Heart left ventricle (tissue), 16 donors: ENCODE data around the gene ESRRG. TPM values are rescaled to one million over a fixed set of nuclear protein-coding genes. Genes with fewer than 3 reads are reported as not detected.

Experiments
- ATAC-seq, 4 donors: fragments of 200-7000 bp; cut with Tn5 transposase; one replicate each; pipeline ENCODE4 v1.9.1; 2020 to 2022; ENCODE audit warnings: moderate library complexity in 4 of 4, mild to moderate bottlenecking in 3 of 4, moderate number of reproducible peaks in 1 of 4
- DNase-seq, 5 donors: peaks; one replicate each; pipeline ENCODE4 v3.0.0-alpha.2; 2020
- H3K27ac ChIP-seq, 12 donors: fragments of 200-600 bp; sonication (generic) in 4 of 12; one replicate each; pipeline versions ENCODE4 v1.5.0 to v1.8.0; 2016 to 2022; ENCODE audit warnings: mild to moderate bottlenecking in 2 of 12
- H3K27me3 ChIP-seq, 9 donors: fragments of 200-600 bp; sonication (generic) in 2 of 9; one replicate each; pipeline versions ENCODE4 v1.5.1 to v1.8.0; 2016 to 2022; ENCODE audit warnings: mild to moderate bottlenecking in 3 of 9
- H3K36me3 ChIP-seq, 9 donors: fragments of 200-600 bp; sonication (generic) in 2 of 9; one replicate each; pipeline versions ENCODE4 v1.5.0 to v1.8.0; 2018 to 2022; ENCODE audit warnings: mild to moderate bottlenecking in 2 of 9
- H3K4me1 ChIP-seq, 12 donors: fragments of 200-600 bp; sonication (generic) in 4 of 12; one replicate each; pipeline versions ENCODE4 v1.5.0 to v1.8.0; 2016 to 2022; ENCODE audit warnings: mild to moderate bottlenecking in 3 of 12
- H3K4me3 ChIP-seq, 12 donors: fragments of 200-600 bp; sonication (generic) in 4 of 12; one replicate each; pipeline versions ENCODE4 v1.5.0 to v1.8.0; 2017 to 2022; ENCODE audit warnings: mild to moderate bottlenecking in 9 of 12, moderate library complexity in 4 of 12
- H3K9me3 ChIP-seq, 12 donors: fragments of 200-600 bp; sonication (generic) in 4 of 12; one replicate each; pipeline versions ENCODE4 v1.5.0 to v1.8.0; 2016 to 2022; ENCODE audit warnings: mild to moderate bottlenecking in 1 of 12
- CTCF ChIP-seq, 12 donors: fragments of 200-600 bp; sonication (generic) in 4 of 12; IDR thresholded peaks; one replicate each; pipeline versions ENCODE4 v1.5.0 to v1.8.0; 2018 to 2022; ENCODE audit warnings: antibody characterized with exemption in 12 of 12, mild to moderate bottlenecking in 5 of 12
- POLR2A ChIP-seq, 2 donors: fragments of 450-650 bp; IDR thresholded peaks; one replicate each; pipeline ENCODE4 v1.6.1; 2017; ENCODE audit warnings: antibody characterized with exemption in 2 of 2, mild to moderate bottlenecking in 2 of 2, moderate library complexity in 2 of 2
- WGBS, 4 donors: extraction: QIAGEN DNeasy Blood & Tissue Kit in 2 of 4; methylation state at CpG; one replicate each; pipeline versions ENCODE4 v1.1.5 to v1.1.7; 2013 to 2018; 5-methylcytosine and 5-hydroxymethylcytosine counted together
- intact Hi-C, 10 donors: fragments of 100-400 bp; cut with DNase I; formaldehyde crosslinking; loops; one replicate each; pipeline versions ENCODE4 v1.11.1 to v1.14.2; 2022
- polyA plus RNA-seq, 2 donors: library from polyadenylated mRNA; stranded (reverse); fragments of 200-250 nt; gene quantifications; one replicate each; pipeline ENCODE4 v1.2.3, GENCODE V29; 2013
- total RNA-seq, 9 donors: library from RNA; depleted of rRNA in 2 of 9; stranded (reverse); fragments of >200 nt in 2 of 9; fragmentation: NEBNext Ultra II Directional in 3 of 9; extraction: Animal tissue kit (Norgen Biotek cat#: 25700) in 3 of 9; gene quantifications; one replicate each; pipeline versions ENCODE4 v1.1.0 to v1.2.4, GENCODE V29; 2016 to 2023
- donor health status: ischemic (EF 13 %, LVEDD 7.1; RV severe dilation, severe dysfunction).
- donor health status: healthy with polysubstance abuse.
- donor health status: DM: no; HTN: yes; CAD: no.
- donor health status: DM: no; HTN: no; CAD: no.
- donor health status: ischemic (EF 25% LVEDD 6.9; RV normal size, moderate dysfunction).
- donor health status: ischemic (EF 25% LVEDD 5.7; RV mildly dilated, moderate dysfunction).
- donor health status: healthy.
- donor health status: DM: yes; HTN: yes; CAD: no.
- donor health status: ischemic (EF 35%, LVEDD 5.7; RV mildly dilated, moderate dysfunction).
- donor health status: nonischemic (EF 11% LVEDD 7.7; RV severe dilation, severe dysfunction).
- donor health status: DM: yes; HTN: yes; CAD: no.
- donor health status: PGD.
- donor health status: ischemic (EF 29% LVEDD 5.4; RV normal size, mild dysfunction).
- donor health status: nonischemic (EF 23%, LVEDD 6.1; RV moderate dilation, normal function).

ESRRG gene
- total and polyA plus RNA-seq, 11 donors: 5.4 to 45.2 (median 31.3) TPM

- TF ChIP-seq CTCF (IDR thresholded peaks at IDR 0.05) (no peak), POLR2A (IDR thresholded peaks at IDR 0.05) (no peak)
- intact Hi-C loops: no loop called here
- 70 to 78% (median 75%) methylated on average over 2 of the region's 2 CpGs for WGBS, 4 donors
Observed at GRCh38 chr1:216612291-216612690, 110.9 kb downstream of the ESRRG start.

GRCh38 chr1:216607067-216607697 is 116.0 kb downstream of the ESRRG start:
- Histone ChIP-seq H3K4me1 (peaks cover 0 to 10% (median 0%) of the 10 kb centered on the region in 12 donors), H3K27me3 (no peaks in the 10 kb centered on the region), H3K4me3 (no peak overlapping the region), H3K36me3 (no peaks in the 10 kb centered on the region), H3K27ac (no peak overlapping the region), H3K9me3 (no peaks in the 10 kb centered on the region)
- 75 to 82% (median 76%) methylated on average over 5 of the region's 5 CpGs for WGBS, 4 donors
- TF ChIP-seq POLR2A (IDR thresholded peaks at IDR 0.05) (no peak), CTCF (IDR thresholded peaks at IDR 0.05) (no peak)
- DNase-seq (no peak), ATAC-seq (no peak)
- intact Hi-C loops: loop anchor here in 2 of 10 donors (10.0 kb wide), 1 partner anchor 118 kb away; the partner anchor contains the start of gene ESRRG (in 2 of the 2)

More at GRCh38 chr1:216612291-216612690, 110.9 kb downstream of the ESRRG start:
- Histone ChIP-seq H3K4me1 (peaks cover 0 to 11% (median 5%) of the 10 kb centered on the region in 12 donors), H3K27ac (no peak overlapping the region), H3K9me3 (no peaks in the 10 kb centered on the region), H3K4me3 (no peak overlapping the region), H3K36me3 (no peaks in the 10 kb centered on the region), H3K27me3 (no peaks in the 10 kb centered on the region)
- no peak for ATAC-seq
- DNase-seq: no peak

- no peak overlapping the region for H3K4me3 ChIP-seq
- no peak overlapping the region for H3K27ac ChIP-seq
- H3K36me3 ChIP-seq: no peaks in the 10 kb centered on the region
- no peaks in the 10 kb centered on the region for H3K27me3 ChIP-seq
- intact Hi-C loops: loop anchor here in 2 of 10 donors (10.0 kb wide), 1 partner anchor 119 kb away; the partner anchor contains the start of gene ESRRG (in 2 of the 2)
- no peaks in the 10 kb centered on the region for H3K9me3 ChIP-seq
- TF ChIP-seq CTCF (IDR thresholded peaks at IDR 0.05) (no peak), POLR2A (IDR thresholded peaks at IDR 0.05) (no peak)
- H3K4me1 ChIP-seq: peaks cover 0 to 12% (median 1%) of the 10 kb centered on the region in 12 donors
- DNase-seq: peak in 1 of 5 donors; percentile 19
- 32 to 43% (median 39%) methylated on average over 4 of the region's 4 CpGs for WGBS, 4 donors
- ATAC-seq: peak; percentile 11 to 66 (median 34)
Observed at GRCh38 chr1:216606047-216606637, 117.1 kb downstream of the ESRRG start.

GRCh38 chr1:216604771-216605170 is 118.5 kb downstream of the ESRRG start:
- Histone ChIP-seq H3K4me3 (no peak overlapping the region), H3K27ac (no peak overlapping the region), H3K36me3 (no peaks in the 10 kb centered on the region), H3K27me3 (no peaks in the 10 kb centered on the region), H3K4me1 (peaks cover 0 to 15% (median 4%) of the 10 kb centered on the region in 12 donors), H3K9me3 (no peaks in the 10 kb centered on the region)
- ATAC-seq (no peak), DNase-seq (no peak)
- intact Hi-C loops: loop anchor here in 3 of 10 donors (5.0 to 10.0 kb wide), 3 partner anchors 72 to 120 kb away; partner anchors contain the start of gene ESRRG (in 3 of the 3)
- WGBS, 4 donors: 88 to 93% (median 90%) methylated on average over 1 of the region's 1 CpG
- no peak for TF ChIP-seq CTCF (IDR thresholded peaks at IDR 0.05)
- TF ChIP-seq POLR2A (IDR thresholded peaks at IDR 0.05): no peak
